Suprapubic skin (tissue), 4 donors: ENCODE data around the gene SEMA3G.

ENCODE experiments used
- CTCF ChIP-seq, 2 donors: fragments of 200-600 bp in 1 of 2; fragments of 450-650 bp in 1 of 2; sonication (generic) in 1 of 2; IDR thresholded peaks; one replicate each; pipeline ENCODE4 v1.5.1; 2016 to 2019; ENCODE audit warnings: antibody characterized with exemption in 2 of 2, mild to moderate bottlenecking in 1 of 2, moderate library complexity in 1 of 2
- EP300 ChIP-seq: sonication (generic); formaldehyde crosslinking; IDR thresholded peaks from one replicate; pipeline ENCODE4 v1.6.1; 2017; ENCODE audit warnings: antibody characterized with exemption
- POLR2A ChIP-seq, 2 donors: fragments of 450-650 bp; IDR thresholded peaks; one replicate each; pipeline ENCODE4 v1.6.1; 2017; ENCODE audit warnings: antibody characterized with exemption in 2 of 2, mild to moderate bottlenecking in 2 of 2, moderate library complexity in 2 of 2
- POLR2AphosphoS5 ChIP-seq, 3 donors: sonication (generic); formaldehyde crosslinking; IDR thresholded peaks; one replicate each; pipeline ENCODE4 v1.6.1; 2017; ENCODE audit warnings: antibody characterized with exemption in 3 of 3

- TF ChIP-seq EP300 (no peak), CTCF (IDR thresholded peaks at IDR 0.05) (peak in 1 of 2 donors; percentile 13), POLR2A (IDR thresholded peaks at IDR 0.05) (no peak), POLR2AphosphoS5 (IDR thresholded peaks at IDR 0.05) (no peak)
Observed at GRCh38 chr3:52385157-52385556, 59.7 kb downstream of the SEMA3G start.
